GM12874 (cell line): Measurements from ENCODE around the gene DAB2IP.

Source experiments
- CTCF ChIP-seq: IDR thresholded peaks from 2 replicates; pipeline ENCODE4 v1.5.1; 2011; ENCODE audit warnings: low read depth, mild to moderate bottlenecking, control low read depth, low read length, moderate library complexity; ENCODE audit not compliant: insufficient read depth

The DAB2IP gene

GRCh38 chr9:121661328-121661727 lies 9.9 kb downstream of the DAB2IP start:
- TF ChIP-seq CTCF, result no peak

- TF ChIP-seq CTCF, result no peak
Observed at GRCh38 chr9:121662359-121662758, 10.9 kb downstream of the DAB2IP start.

GRCh38 chr9:121662891-121663580 lies 11.6 kb downstream of the DAB2IP start:
- no peak for TF ChIP-seq CTCF

GRCh38 chr9:121663591-121663990 lies 12.2 kb downstream of the DAB2IP start:
- no peak for TF ChIP-seq CTCF

GRCh38 chr9:121666294-121666693 lies 14.9 kb downstream of the DAB2IP start:
- no peak for TF ChIP-seq CTCF

GRCh38 chr9:121667214-121667613 lies 15.8 kb downstream of the DAB2IP start:
- no peak for TF ChIP-seq CTCF

GRCh38 chr9:121667890-121668289 lies 16.5 kb downstream of the DAB2IP start:
- no peak for TF ChIP-seq CTCF

- no peak for TF ChIP-seq CTCF
Observed at GRCh38 chr9:121670431-121670830, 19.0 kb downstream of the DAB2IP start.
